Peyer's patch (tissue), 4 donors: ENCODE results near the gene SMCO2. TPM values are rescaled to one million over a fixed set of nuclear protein-coding genes. Genes with fewer than 3 reads are reported as not detected.

Source experiments
- DNase-seq, 3 donors: peaks; one replicate each; pipeline ENCODE4 v3.0.0-alpha.2; 2017 to 2019
- H3K27ac ChIP-seq, 4 donors: fragments of 200-600 bp; sonication (generic); one replicate each; pipeline ENCODE4 v1.5.1; 2016 to 2019
- H3K27me3 ChIP-seq, 2 donors: fragments of 200-600 bp; sonication (generic); one replicate each; pipeline ENCODE4 v1.5.1; 2019
- H3K36me3 ChIP-seq, 3 donors: fragments of 200-600 bp; sonication (generic); one replicate each; pipeline ENCODE4 v1.5.1; 2016 to 2019
- H3K4me1 ChIP-seq, 4 donors: fragments of 200-600 bp; sonication (generic); one replicate each; pipeline ENCODE4 v1.5.1; 2016 to 2019
- H3K4me3 ChIP-seq, 4 donors: fragments of 200-600 bp; sonication (generic); 1 replicate in 3 of 4; 2 replicates in 1 of 4; pipeline ENCODE4 v1.5.1; 2016 to 2019; ENCODE audit warnings: mild to moderate bottlenecking in 1 of 4
- H3K9me3 ChIP-seq, 4 donors: fragments of 200-600 bp; sonication (generic); one replicate each; pipeline ENCODE4 v1.5.1; 2016 to 2019; ENCODE audit warnings: mild to moderate bottlenecking in 1 of 4
- CTCF ChIP-seq, 6 experiments: fragments of 450-650 bp in 4 of 6; fragments of 200-600 bp in 2 of 6; sonication (generic) in 1 of 6; IDR thresholded peaks; one replicate each; pipeline ENCODE4 v1.5.1; 2017 to 2019; ENCODE audit warnings: antibody characterized with exemption in 6 of 6, mild to moderate bottlenecking in 3 of 6, moderate library complexity in 1 of 6
- POLR2A ChIP-seq, 2 donors: fragments of 450-650 bp; IDR thresholded peaks; one replicate each; pipeline ENCODE4 v1.5.1; 2017; ENCODE audit warnings: antibody characterized with exemption in 2 of 2, mild to moderate bottlenecking in 2 of 2, moderate library complexity in 2 of 2
- total RNA-seq, 4 donors: library from RNA; depleted of rRNA; stranded (reverse); fragments of >200 nt; gene quantifications; one replicate each; pipeline ENCODE4 v1.1.0, GENCODE V29; 2016

Gene SMCO2
- total RNA-seq, 4 donors from 2014 or later = not detected

- Histone ChIP-seq H3K27me3 (no peaks in the 10 kb centered on the region), H3K4me3 (peak overlapping the region; percentile 59 to 95 (median 68))
Measured at GRCh38 chr12:27523305-27523641, 76.7 kb downstream of the SMCO2 start.

GRCh38 chr12:27523642-27524493, 77.3 kb downstream of the SMCO2 start, which contains the start of gene PPFIBP1:
TSS of gene PPFIBP1 (plus strand) at chr12:27524206. CDS start at chr12:27633397, 109,191 bp downstream.
- H3K9me3 ChIP-seq = no peaks in the 10 kb centered on the region
- peak within 1 kb of the TSS; percentile 59 to 95 (median 68) for H3K4me3 ChIP-seq
- TF ChIP-seq POLR2A (IDR thresholded peaks at IDR 0.05) = peak; percentile 77 to 88
- TF ChIP-seq CTCF (IDR thresholded peaks at IDR 0.05) = peak in 3 of 6 experiments; percentile 34 to 47 (median 42)
- peak within 1 kb of the TSS; percentile 68 to 95 (median 84) for H3K27ac ChIP-seq
- no peaks in the 10 kb centered on the region for H3K4me1 ChIP-seq
- no peaks in the 10 kb centered on the region for H3K36me3 ChIP-seq
- peak; percentile 94 to 100 (median 99) for DNase-seq
- no peaks in the 10 kb centered on the region for H3K27me3 ChIP-seq

More at GRCh38 chr12:27523305-27523641, 76.7 kb downstream of the SMCO2 start:
- no peak for TF ChIP-seq CTCF (IDR thresholded peaks at IDR 0.05)
- no peak for TF ChIP-seq POLR2A (IDR thresholded peaks at IDR 0.05)
- DNase-seq = no peak
- H3K9me3 ChIP-seq = no peaks in the 10 kb centered on the region
- H3K4me1 ChIP-seq = no peaks in the 10 kb centered on the region
- peak overlapping the region; percentile 68 to 95 (median 84) for H3K27ac ChIP-seq
- no peaks in the 10 kb centered on the region for H3K36me3 ChIP-seq

- Histone ChIP-seq H3K27me3 (no peaks in the 10 kb centered on the region), H3K27ac (peak overlapping the region; percentile 68 to 95 (median 84)), H3K36me3 (no peaks in the 10 kb centered on the region), H3K4me3 (peak overlapping the region; percentile 59 to 95 (median 68)), H3K9me3 (no peaks in the 10 kb centered on the region), H3K4me1 (no peaks in the 10 kb centered on the region)
- DNase-seq = no peak
- no peak for TF ChIP-seq CTCF (IDR thresholded peaks at IDR 0.05)
- no peak for TF ChIP-seq POLR2A (IDR thresholded peaks at IDR 0.05)
Measured at GRCh38 chr12:27524494-27524835, 77.9 kb downstream of the SMCO2 start.

GRCh38 chr12:27524839-27525753, 78.6 kb downstream of the SMCO2 start:
- Histone ChIP-seq H3K27ac (peak overlapping the region; percentile 68 to 95 (median 84)), H3K4me1 (no peaks in the 10 kb centered on the region), H3K9me3 (no peaks in the 10 kb centered on the region), H3K36me3 (no peaks in the 10 kb centered on the region), H3K27me3 (no peaks in the 10 kb centered on the region), H3K4me3 (peak overlapping the region; percentile 59 to 95 (median 68))
- peak in 2 of 3 donors; percentile 22 to 48 for DNase-seq
- TF ChIP-seq CTCF (IDR thresholded peaks at IDR 0.05) (no peak), POLR2A (IDR thresholded peaks at IDR 0.05) (no peak)

- no peaks in the 10 kb centered on the region for H3K4me1 ChIP-seq
- no peaks in the 10 kb centered on the region for H3K36me3 ChIP-seq
- no peak overlapping the region for H3K27ac ChIP-seq
- no peaks in the 10 kb centered on the region for H3K9me3 ChIP-seq
- DNase-seq = no peak
- TF ChIP-seq CTCF (IDR thresholded peaks at IDR 0.05) (no peak), POLR2A (IDR thresholded peaks at IDR 0.05) (no peak)
- H3K4me3 ChIP-seq = no peak overlapping the region
- H3K27me3 ChIP-seq = no peaks in the 10 kb centered on the region
Measured at GRCh38 chr12:27527512-27527911, 81.0 kb downstream of the SMCO2 start.
